Measurements from ENCODE around the gene JARID2.
"Not testable (repeated sequence)": the region's sequence is repeated elsewhere in the genome, so short reads cannot be mapped to it uniquely, and the experiment has no call there.

Gene JARID2

GRCh38 chr6:15292721-15293302 is 46.9 kb downstream of the JARID2 start:
- no peak for DNase-seq (ENCODE audit: low spot score)
- CTCF ChIA-PET = no interaction called here
- TF ChIP-seq, protein P1, sequence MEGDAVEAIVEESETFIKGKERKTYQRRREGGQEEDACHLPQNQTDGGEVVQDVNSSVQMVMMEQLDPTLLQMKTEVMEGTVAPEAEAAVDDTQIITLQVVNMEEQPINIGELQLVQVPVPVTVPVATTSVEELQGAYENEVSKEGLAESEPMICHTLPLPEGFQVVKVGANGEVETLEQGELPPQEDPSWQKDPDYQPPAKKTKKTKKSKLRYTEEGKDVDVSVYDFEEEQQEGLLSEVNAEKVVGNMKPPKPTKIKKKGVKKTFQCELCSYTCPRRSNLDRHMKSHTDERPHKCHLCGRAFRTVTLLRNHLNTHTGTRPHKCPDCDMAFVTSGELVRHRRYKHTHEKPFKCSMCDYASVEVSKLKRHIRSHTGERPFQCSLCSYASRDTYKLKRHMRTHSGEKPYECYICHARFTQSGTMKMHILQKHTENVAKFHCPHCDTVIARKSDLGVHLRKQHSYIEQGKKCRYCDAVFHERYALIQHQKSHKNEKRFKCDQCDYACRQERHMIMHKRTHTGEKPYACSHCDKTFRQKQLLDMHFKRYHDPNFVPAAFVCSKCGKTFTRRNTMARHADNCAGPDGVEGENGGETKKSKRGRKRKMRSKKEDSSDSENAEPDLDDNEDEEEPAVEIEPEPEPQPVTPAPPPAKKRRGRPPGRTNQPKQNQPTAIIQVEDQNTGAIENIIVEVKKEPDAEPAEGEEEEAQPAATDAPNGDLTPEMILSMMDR (conservative IDR thresholded peaks at IDR 0.05; ENCODE audit: low read depth) = no peak
- POLR2A ChIA-PET (ENCODE audit: low non-redundant PET) = no interaction called here
- no peak overlapping the region for H3K27ac ChIP-seq

DNA sequence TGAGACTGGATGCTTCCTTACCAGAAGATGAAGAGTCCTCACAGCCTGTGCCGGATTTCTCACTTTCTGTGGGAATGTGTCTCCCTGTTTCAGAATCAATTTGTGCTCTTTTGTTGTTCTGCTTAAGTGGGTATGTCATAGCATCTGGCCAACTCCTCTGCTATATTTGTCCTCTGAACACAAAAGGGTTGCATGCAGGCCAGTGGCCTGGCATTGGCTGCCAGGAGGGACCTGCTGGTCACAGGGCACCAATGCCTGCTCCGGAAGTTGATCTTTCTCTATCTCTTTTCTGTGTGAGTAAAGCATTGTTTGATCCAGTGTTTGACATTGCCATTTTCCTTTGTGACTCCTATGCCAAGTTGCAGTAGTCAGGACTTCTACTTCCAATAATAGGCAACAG is 47.8 kb downstream of the JARID2 start:
- no peak overlapping the region for H3K27ac ChIP-seq
- TF ChIP-seq, protein P1 (conservative IDR thresholded peaks at IDR 0.05; ENCODE audit: low read depth) = no peak
- ChIA-PET CTCF (no interaction called here), POLR2A (ENCODE audit: low non-redundant PET) (no interaction called here)
- DNase-seq (ENCODE audit: low spot score) = no peak

DNA sequence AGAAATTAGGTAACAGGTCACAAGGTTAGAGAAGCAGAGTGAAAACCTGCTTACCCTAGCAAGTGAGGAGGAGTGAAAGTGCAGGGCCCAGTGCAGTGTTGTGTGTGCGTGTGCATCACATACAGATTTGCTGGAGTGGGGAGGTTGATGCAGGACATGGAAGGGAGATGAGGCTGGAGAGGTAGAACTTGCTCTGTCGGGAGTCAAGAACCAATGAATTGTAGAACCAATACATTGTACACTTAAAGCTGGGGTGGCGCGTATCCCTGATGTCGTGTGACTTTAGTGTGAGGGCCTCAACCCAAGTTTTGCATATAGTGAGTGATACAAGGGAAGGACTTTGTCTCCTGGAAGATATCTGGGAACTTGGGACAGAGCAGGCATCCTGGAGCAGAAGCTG is 48.6 kb downstream of the JARID2 start:
- H3K27ac ChIP-seq = no peak overlapping the region
- TF ChIP-seq, protein P1 (conservative IDR thresholded peaks at IDR 0.05; ENCODE audit: low read depth) = no peak
- DNase-seq (ENCODE audit: low spot score) = no peak
- ChIA-PET POLR2A (ENCODE audit: low non-redundant PET) (no interaction called here), CTCF (no interaction called here)

GRCh38 chr6:15296249-15296648 is 50.4 kb downstream of the JARID2 start:
- TF ChIP-seq, protein P1 (conservative IDR thresholded peaks at IDR 0.05; ENCODE audit: low read depth) = no peak
- DNase-seq (ENCODE audit: low spot score) = no peak
- no peak overlapping the region for H3K27ac ChIP-seq
- ChIA-PET CTCF (no interaction called here), POLR2A (ENCODE audit: low non-redundant PET) (no interaction called here)

DNA sequence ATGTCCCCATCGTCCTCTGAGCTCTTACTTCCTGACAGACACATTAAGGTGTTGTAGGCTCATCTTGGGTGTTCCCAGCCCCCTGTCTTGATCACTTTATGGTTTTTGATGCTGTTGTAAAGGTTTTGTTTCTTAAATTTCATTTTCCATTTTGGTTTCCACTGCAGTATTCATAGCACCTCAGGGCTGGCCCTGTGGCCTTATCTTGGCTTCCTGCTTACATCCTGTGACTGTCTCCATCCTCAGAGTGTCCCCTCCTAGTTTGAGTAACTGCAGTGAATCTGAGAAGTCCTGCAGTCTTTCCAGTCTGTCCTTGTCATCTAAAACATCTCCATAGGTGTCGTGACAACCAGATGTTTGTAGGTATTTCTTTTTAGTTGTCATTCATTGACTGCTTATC is 50.9 kb downstream of the JARID2 start:
- ChIA-PET CTCF (no interaction called here), POLR2A (ENCODE audit: low non-redundant PET) (no interaction called here)
- TF ChIP-seq, protein P1 (conservative IDR thresholded peaks at IDR 0.05; ENCODE audit: low read depth) = no peak
- H3K27ac ChIP-seq = no peak overlapping the region
- DNase-seq (ENCODE audit: low spot score) = no peak

- CTCF ChIA-PET = interaction anchor here (1.0 kb wide), 1 partner anchor 26 kb away, joined by 4 read pairs; no protein-coding TSS in a partner anchor
- DNase-seq (ENCODE audit: low spot score); H3K27ac ChIP-seq; POLR2A ChIA-PET (ENCODE audit: low non-redundant PET): not testable (repeated sequence)
These were observed 51.3 kb downstream of the JARID2 start for GRCh38 chr6:15297167-15297566.

DNA sequence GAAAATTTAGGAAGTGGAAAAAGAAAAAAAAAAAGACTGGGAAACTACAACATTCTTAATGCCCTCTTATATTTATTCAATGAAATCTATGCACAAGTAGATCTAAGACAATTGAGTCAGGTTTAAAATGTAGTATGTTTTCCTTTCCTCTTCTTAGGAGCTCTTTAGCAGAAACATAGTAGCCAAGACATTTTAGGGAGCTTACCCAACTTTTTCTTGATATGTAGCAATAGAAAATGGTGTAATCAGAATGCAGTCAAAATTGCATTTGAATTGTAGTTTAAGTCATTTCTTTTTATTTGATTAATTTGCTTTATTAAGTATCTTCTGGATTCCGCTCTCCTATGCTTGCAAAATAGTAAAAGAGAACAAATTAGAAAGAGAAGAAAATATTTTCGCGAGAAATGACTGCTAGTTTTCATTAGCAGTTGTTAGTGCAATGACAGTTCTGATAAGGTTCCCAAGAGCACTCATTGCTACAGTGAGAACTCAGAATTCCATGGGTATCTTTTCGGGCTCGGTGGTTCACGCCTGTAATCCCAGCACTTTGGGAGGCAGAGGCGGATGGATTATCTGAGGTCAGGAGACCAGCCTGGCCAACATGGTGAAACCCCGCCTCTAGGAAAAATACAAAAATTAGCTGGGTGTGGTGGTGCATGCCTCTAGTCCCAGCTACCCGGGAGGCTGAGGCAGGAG is 52.2 kb downstream of the JARID2 start:
- DNase-seq (ENCODE audit: low spot score) = no peak
- POLR2A ChIA-PET (ENCODE audit: low non-redundant PET) = no interaction called here
- TF ChIP-seq, protein P1 (conservative IDR thresholded peaks at IDR 0.05; ENCODE audit: low read depth) = no peak

More for the DNA sequence above, 52.2 kb downstream of the JARID2 start:
- CTCF ChIA-PET = interaction anchor here (0.6 to 1.0 kb wide), 2 partner anchors 27 to 600 kb away, joined by 3 to 4 read pairs; no protein-coding TSS in a partner anchor
- H3K27ac ChIP-seq = no peak overlapping the region

Measured in RWPE1 (cell line).